ENCODE measurements around the gene LNPEP.

GRCh38 chr5:96977228-96977627 is 41.3 kb downstream of the LNPEP start:
- TF ChIP-seq YY1 (IDR thresholded peaks at IDR 0.05; ENCODE audit: insufficient read depth, insufficient read length) (no peak), SUZ12 (IDR thresholded peaks at IDR 0.05; ENCODE audit: extremely low read depth, insufficient read depth, insufficient read length) (no peak), ZNF274 (IDR thresholded peaks at IDR 0.05; ENCODE audit: low read depth, low read length) (no peak)

Data from NT2/D1 (cell line).